ACC112 (cell line): Measurements from ENCODE around the gene ACSS1.
A peak's percentile ranks its signal among the peaks of the same experiment; 100 is the strongest.

Experiments used
- H2AFZ ChIP-seq: fragments of 200-600 bp; sonication (generic); one replicate; pipeline ENCODE4 v1.6.0; 2017; ENCODE audit warnings: antibody characterized with exemption, low read length; ENCODE audit not compliant: unreplicated experiment
- H3K27ac ChIP-seq: fragments of 200-600 bp; sonication (generic); 2 replicates; pipeline ENCODE4 v1.5.1; 2014; ENCODE audit warnings: low read depth, mild to moderate bottlenecking, antibody characterized with exemption, low read length, moderate library complexity
- H3K27me3 ChIP-seq: fragments of 200-600 bp; sonication (generic); 2 replicates; pipeline ENCODE4 v1.6.1; 2014; ENCODE audit warnings: mild to moderate bottlenecking, antibody characterized with exemption, low read length, moderate library complexity, mixed read lengths; ENCODE audit not compliant: insufficient read depth
- H3K36me3 ChIP-seq: fragments of 200-600 bp; sonication (generic); 2 replicates; pipeline ENCODE4 v1.6.1; 2016; ENCODE audit warnings: mild to moderate bottlenecking, antibody characterized with exemption, low read length, moderate library complexity, mixed read lengths; ENCODE audit not compliant: insufficient read depth
- H3K4me1 ChIP-seq: fragments of 200-600 bp; sonication (generic); one replicate; pipeline ENCODE4 v1.6.1; 2016; ENCODE audit warnings: low read length, mixed read lengths; ENCODE audit not compliant: insufficient read depth, unreplicated experiment, control insufficient read depth
- H3K4me3 ChIP-seq: fragments of 200-600 bp; sonication (generic); 2 replicates; pipeline ENCODE4 v1.5.1; 2014; ENCODE audit warnings: mild to moderate bottlenecking, low read depth, low read length
- H3K79me2 ChIP-seq: fragments of 200-600 bp; sonication (generic); one replicate; pipeline ENCODE4 v1.6.0; 2016; ENCODE audit warnings: low read length; ENCODE audit not compliant: control insufficient read depth, unreplicated experiment, insufficient read depth

Gene ACSS1

GRCh38 chr20:24998631-24999445, 59.1 kb downstream of the ACSS1 start:
- Histone ChIP-seq H3K27me3 (peaks cover 9% of the 10 kb centered on the region; the same call in 1 of the 2 replicates), H2AFZ (no peak overlapping the region), H3K79me2 (no peaks in the 10 kb centered on the region), H3K4me3 (no peak overlapping the region), H3K36me3 (no peaks in the 10 kb centered on the region), H3K4me1 (peaks cover 20% of the 10 kb centered on the region), H3K27ac (no peak overlapping the region)

GRCh38 chr20:24998121-24998520, 59.8 kb downstream of the ACSS1 start:
- H3K27me3 ChIP-seq = peaks cover 9% of the 10 kb centered on the region; the same call in 1 of the 2 replicates
- H2AFZ ChIP-seq = no peak overlapping the region
- H3K4me3 ChIP-seq = no peak overlapping the region
- no peaks in the 10 kb centered on the region for H3K79me2 ChIP-seq
- no peak overlapping the region for H3K27ac ChIP-seq
- H3K36me3 ChIP-seq = no peaks in the 10 kb centered on the region
- H3K4me1 ChIP-seq = peaks cover 26% of the 10 kb centered on the region

DNA sequence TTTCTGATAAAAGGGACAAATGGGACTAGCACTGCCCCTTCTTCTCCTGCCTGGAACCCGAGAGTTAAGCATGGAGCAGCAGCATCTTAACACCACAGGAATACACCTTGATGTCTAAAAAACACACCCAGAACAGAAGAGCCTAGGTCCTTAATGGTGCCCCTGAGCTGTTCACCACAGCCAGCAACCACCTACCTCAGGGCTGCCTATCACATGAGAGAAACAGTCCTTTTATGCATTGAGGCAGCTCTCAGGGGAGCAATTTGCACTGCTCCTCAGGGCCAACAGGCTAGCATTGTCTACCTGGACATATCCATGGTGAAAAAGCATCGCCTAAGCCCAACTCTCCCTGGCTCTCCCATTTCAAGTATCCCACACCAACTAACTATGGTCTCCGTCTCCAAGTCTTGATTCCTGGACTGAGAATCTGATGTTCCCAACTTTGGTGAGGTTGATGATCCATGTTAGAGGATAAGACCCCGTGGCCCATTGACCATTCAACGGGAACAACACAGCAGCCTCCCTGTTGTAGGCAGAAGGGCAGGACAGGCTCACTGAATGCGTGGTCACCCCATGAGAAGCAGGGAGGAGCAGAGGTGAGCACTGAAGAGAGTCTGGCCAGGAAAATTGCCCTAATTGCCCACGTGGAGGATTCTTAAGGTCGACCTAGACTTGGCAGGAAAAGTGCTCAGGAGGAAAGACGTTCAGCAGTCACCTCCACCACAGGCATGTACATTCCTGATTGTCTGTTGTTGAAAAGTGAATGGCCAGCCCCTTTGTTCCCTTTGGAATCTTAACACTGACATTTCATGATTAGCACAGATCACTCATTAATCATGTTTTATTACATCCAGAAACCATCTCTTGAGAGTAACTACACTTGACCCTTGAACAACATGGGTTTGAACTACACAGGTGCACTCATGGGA, 61.2 kb downstream of the ACSS1 start:
- Histone ChIP-seq H2AFZ (no peak overlapping the region), H3K27ac (no peak overlapping the region), H3K27me3 (peaks cover 9% of the 10 kb centered on the region; the same call in 1 of the 2 replicates), H3K79me2 (peaks cover 7% of the 10 kb centered on the region), H3K4me1 (peaks cover 28% of the 10 kb centered on the region), H3K36me3 (no peaks in the 10 kb centered on the region), H3K4me3 (no peak overlapping the region)

- peaks cover 35% of the 10 kb centered on the region for H3K4me1 ChIP-seq
- H3K27ac ChIP-seq = no peak overlapping the region
Observed at GRCh38 chr20:24995741-24996448, 62.0 kb downstream of the ACSS1 start.

GRCh38 chr20:24994470-24995368, 63.2 kb downstream of the ACSS1 start:
- Histone ChIP-seq H3K27me3 (peaks cover 9% of the 10 kb centered on the region; the same call in 1 of the 2 replicates), H3K4me3 (peak overlapping the region; percentile 56), H2AFZ (no peak overlapping the region), H3K27ac (no peak overlapping the region), H3K4me1 (peaks cover 31% of the 10 kb centered on the region), H3K79me2 (peaks cover 23% of the 10 kb centered on the region), H3K36me3 (no peaks in the 10 kb centered on the region)

More at GRCh38 chr20:24995741-24996448, 62.0 kb downstream of the ACSS1 start:
- Histone ChIP-seq H3K4me3 (no peak overlapping the region), H3K79me2 (peaks cover 15% of the 10 kb centered on the region), H2AFZ (no peak overlapping the region), H3K36me3 (no peaks in the 10 kb centered on the region), H3K27me3 (peaks cover 9% of the 10 kb centered on the region; the same call in 1 of the 2 replicates)

DNA sequence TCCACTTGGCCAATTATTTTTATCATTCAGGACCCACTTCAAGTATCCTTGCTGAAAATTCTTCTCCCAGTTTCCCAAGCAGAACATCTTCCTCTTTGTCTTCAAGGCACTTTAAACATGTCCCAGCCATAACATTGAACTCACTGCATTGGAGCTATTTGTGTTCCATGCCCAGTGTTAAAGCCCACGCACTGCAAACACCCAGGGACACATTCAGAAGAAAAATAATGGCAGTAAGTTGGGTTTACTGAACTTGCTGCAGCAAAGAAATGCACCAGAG, 63.8 kb downstream of the ACSS1 start:
- Histone ChIP-seq H3K36me3 (no peaks in the 10 kb centered on the region), H3K4me1 (peaks cover 29% of the 10 kb centered on the region), H3K4me3 (no peak overlapping the region), H2AFZ (no peak overlapping the region), H3K27me3 (peaks cover 9% of the 10 kb centered on the region; the same call in 1 of the 2 replicates), H3K27ac (no peak overlapping the region), H3K79me2 (peaks cover 28% of the 10 kb centered on the region)

- H3K4me3 ChIP-seq = peak overlapping the region; percentile 91
- H3K27ac ChIP-seq = peak overlapping the region; percentile 86
- H3K36me3 ChIP-seq = no peaks in the 10 kb centered on the region
- H3K4me1 ChIP-seq = peaks cover 29% of the 10 kb centered on the region
- H2AFZ ChIP-seq = peak overlapping the region; percentile 90
- H3K79me2 ChIP-seq = peaks cover 30% of the 10 kb centered on the region
- H3K27me3 ChIP-seq = peaks cover 9% of the 10 kb centered on the region; the same call in 1 of the 2 replicates
Observed at GRCh38 chr20:24993337-24994185, 64.4 kb downstream of the ACSS1 start.

DNA sequence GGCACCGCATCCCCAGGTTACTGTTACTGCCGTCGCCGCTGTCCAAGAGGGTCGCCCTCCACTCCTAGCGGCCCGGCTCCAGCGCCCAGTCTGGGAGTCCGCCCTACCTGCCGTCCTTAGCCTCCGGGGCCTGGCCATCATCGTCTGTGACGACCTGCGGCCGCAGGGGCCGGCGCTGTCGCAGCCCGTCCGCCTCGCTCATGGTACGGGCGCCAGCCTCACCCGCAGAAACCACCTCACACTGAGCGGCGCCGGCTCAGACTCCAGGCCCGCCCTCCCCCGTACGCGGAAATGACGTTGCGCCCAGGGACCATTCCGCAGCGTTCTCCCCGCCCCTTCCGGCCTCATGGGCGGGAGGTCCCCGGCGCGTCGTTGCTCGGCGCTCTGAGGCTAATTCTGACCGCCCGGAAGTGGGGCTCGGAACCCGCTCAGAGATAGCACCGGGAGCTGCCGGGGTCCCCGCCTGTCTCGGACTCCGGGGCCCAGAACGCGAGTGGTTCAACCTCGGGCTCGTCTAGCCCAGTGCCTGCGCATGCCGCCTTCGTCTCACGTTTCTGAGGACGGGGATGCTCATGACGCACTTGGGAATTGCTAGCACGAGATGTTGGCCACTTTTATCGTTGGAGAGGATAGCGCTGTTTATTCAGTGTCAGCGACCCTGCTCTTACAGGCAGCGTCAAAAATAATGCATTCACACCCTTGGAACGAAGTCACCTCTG, 65.3 kb downstream of the ACSS1 start, which contains the start of gene APMAP:
APMAP (minus strand) TSS at position 265 of the 719 bp plus-strand sequence; CDS start at position 202, 63 bp downstream.
- peak within 1 kb of the TSS; percentile 86 for H3K27ac ChIP-seq
- peak within 1 kb of the TSS; percentile 91 for H3K4me3 ChIP-seq
- H3K4me1 ChIP-seq = peaks cover 37% of the 10 kb centered on the region
- H3K36me3 ChIP-seq = no peaks in the 10 kb centered on the region
- H3K27me3 ChIP-seq = peaks cover 3% of the 10 kb centered on the region; the same call in 1 of the 2 replicates
- H2AFZ ChIP-seq = peak within 1 kb of the TSS; percentile 90
- H3K79me2 ChIP-seq = peaks cover 39% of the 10 kb centered on the region
